AG09319 (cell line): Measurements from ENCODE around the gene PHKG2.

Experiments
- DNase-seq: peaks from one replicate; pipeline ENCODE4 v3.0.0-alpha.2; 2010; ENCODE audit warnings: low read depth; ENCODE audit errors: extremely low read depth
- CTCF ChIP-seq: IDR thresholded peaks from 2 replicates; pipeline ENCODE4 v1.5.1; 2011; ENCODE audit warnings: low read depth, mild to moderate bottlenecking, inconsistent platforms, low read length, moderate library complexity

PHKG2 gene

GRCh38 chr16:30785126-30786106 is 37.2 kb downstream of the PHKG2 start:
- no peak for DNase-seq
- no peak for TF ChIP-seq CTCF

- TF ChIP-seq CTCF, result no peak
- DNase-seq, result no peak
Measured at GRCh38 chr16:30786115-30786935, 38.1 kb downstream of the PHKG2 start.

GRCh38 chr16:30786936-30787612 is 38.8 kb downstream of the PHKG2 start, which contains the start of gene ZNF629:
Gene ZNF629, minus strand, starts transcription at chr16:30787205. Its CDS starts 2,723 bp downstream, at chr16:30784482.
- no peak for DNase-seq
- TF ChIP-seq CTCF, result no peak

DNA sequence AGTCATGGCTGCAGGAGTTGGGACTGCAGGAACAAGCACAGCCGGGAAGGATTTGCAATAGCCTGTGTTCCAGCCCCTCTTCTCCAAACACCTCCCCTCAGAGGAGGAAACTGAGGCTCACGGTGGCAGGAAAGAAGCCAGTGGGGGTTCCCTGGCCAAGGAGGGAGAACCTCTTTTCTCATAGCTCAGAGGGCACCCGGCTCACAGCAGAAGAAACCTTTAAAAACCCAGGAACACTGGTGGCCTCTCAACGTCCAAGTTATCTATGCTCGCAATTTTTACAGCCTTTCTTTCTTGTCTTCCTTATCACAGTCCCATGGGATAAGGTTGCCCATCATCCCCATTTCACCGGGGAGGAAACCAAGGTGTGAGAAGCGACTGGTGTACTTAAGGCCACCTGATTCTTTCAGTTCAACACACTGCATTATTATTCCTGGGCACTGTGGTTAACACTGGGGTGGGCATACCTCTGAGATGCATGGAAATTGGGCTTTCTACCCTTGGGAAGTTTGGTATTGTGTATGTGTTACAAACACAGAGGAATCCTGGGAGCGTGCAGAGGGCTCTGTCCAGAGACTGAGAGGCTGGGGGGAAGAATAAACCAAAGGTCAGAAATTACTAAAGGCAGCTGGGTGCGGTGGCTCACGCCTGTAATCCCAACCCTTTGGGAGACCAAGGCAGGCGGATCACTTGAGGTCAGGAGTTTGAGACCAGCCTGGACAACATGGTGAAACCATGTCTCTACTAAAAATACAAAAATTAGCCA is 39.6 kb downstream of the PHKG2 start:
- TF ChIP-seq CTCF, result no peak
- no peak for DNase-seq

GRCh38 chr16:30793508-30794069 is 45.4 kb downstream of the PHKG2 start:
- TF ChIP-seq CTCF, result no peak
- DNase-seq, result no peak

DNA sequence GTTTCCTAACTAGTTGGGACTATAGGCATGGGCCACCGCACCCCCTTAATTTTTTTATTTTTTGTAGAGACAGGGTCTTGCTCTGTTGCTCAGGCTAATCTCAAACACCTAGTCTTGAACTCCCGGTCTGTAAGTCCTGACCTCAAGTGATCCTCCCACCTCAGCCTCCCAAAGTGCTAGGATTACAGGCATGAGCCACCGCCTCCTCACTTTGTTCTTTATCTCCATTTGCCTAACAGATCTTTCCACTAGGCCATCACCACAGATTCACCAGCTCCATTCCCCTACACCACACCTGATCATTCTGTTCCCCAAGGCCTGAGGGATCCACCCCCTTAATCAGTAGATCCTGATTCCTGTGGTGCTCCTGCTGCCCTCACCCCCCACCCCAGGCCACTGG is 46.4 kb downstream of the PHKG2 start:
- no peak for TF ChIP-seq CTCF
- DNase-seq, result no peak
